Type B pancreatic cell (in vitro differentiated cells): ENCODE measurements around the gene STAT5A. TPM values are rescaled to one million over a fixed set of nuclear protein-coding genes. Genes with fewer than 3 reads are reported as not detected.

Source experiments
- DNase-seq: peaks from one replicate; pipeline ENCODE4 v3.0.0; 2021; ENCODE audit warnings: mixed read lengths; ENCODE audit not compliant: unreplicated experiment; ENCODE audit errors: extremely low spot score
- H3K27ac Mint-ChIP-seq: 2 replicates; pipeline ENCODE4 v1.8.0; 2021; ENCODE audit warnings: mild to moderate bottlenecking, mixed read lengths
- H3K27me3 Mint-ChIP-seq: 2 replicates; pipeline ENCODE4 v1.8.0; 2021; ENCODE audit warnings: mixed read lengths
- H3K36me3 Mint-ChIP-seq: 2 replicates; pipeline ENCODE4 v1.8.0; 2021; ENCODE audit warnings: mixed read lengths
- H3K4me1 Mint-ChIP-seq: one replicate; pipeline ENCODE4 v1.8.0; 2021; ENCODE audit warnings: mixed read lengths; ENCODE audit not compliant: unreplicated experiment
- H3K4me3 Mint-ChIP-seq: 2 replicates; pipeline ENCODE4 v1.8.0; 2021; ENCODE audit warnings: mild to moderate bottlenecking, mixed read lengths
- H3K9me3 Mint-ChIP-seq: 2 replicates; pipeline ENCODE4 v1.8.0; 2021; ENCODE audit warnings: mixed read lengths
- CTCF ChIP-seq: fragments of 200-600 bp; sonication (generic); conservative IDR thresholded peaks from 2 replicates; pipeline ENCODE4 v1.5.0; 2021; ENCODE audit warnings: antibody characterized with exemption, mild to moderate bottlenecking
- total RNA-seq: library from RNA; stranded (reverse); gene quantifications from 2 replicates; pipeline ENCODE4 v1.2.1, GENCODE V29; 2021; ENCODE audit warnings: low replicate concordance

STAT5A gene
- total RNA-seq, 1 donor from 2014 or later: 2.0 TPM

GRCh38 chr17:42266918-42267766 is 21.2 kb upstream of the STAT5A start:
- Mint-ChIP-seq H3K9me3 (no peaks in the 10 kb centered on the region), H3K27ac (no peak overlapping the region), H3K27me3 (no peaks in the 10 kb centered on the region), H3K36me3 (no peaks in the 10 kb centered on the region), H3K4me1 (peaks cover 4% of the 10 kb centered on the region), H3K4me3 (no peak overlapping the region)
- DNase-seq: no peak
- TF ChIP-seq CTCF: no peak

- peaks cover 13% of the 10 kb centered on the region for H3K4me1 Mint-ChIP-seq
- no peaks in the 10 kb centered on the region for H3K9me3 Mint-ChIP-seq
- H3K27me3 Mint-ChIP-seq: no peaks in the 10 kb centered on the region
- no peak for DNase-seq
- no peak overlapping the region for H3K27ac Mint-ChIP-seq
- TF ChIP-seq CTCF: no peak
- no peak overlapping the region for H3K4me3 Mint-ChIP-seq
- H3K36me3 Mint-ChIP-seq: no peaks in the 10 kb centered on the region
Measured at GRCh38 chr17:42268236-42268635, 20.1 kb upstream of the STAT5A start.

- Mint-ChIP-seq H3K9me3 (no peaks in the 10 kb centered on the region), H3K36me3 (no peaks in the 10 kb centered on the region), H3K4me3 (no peak overlapping the region), H3K27ac (no peak overlapping the region), H3K4me1 (peaks cover 27% of the 10 kb centered on the region), H3K27me3 (no peaks in the 10 kb centered on the region)
- DNase-seq: no peak
- TF ChIP-seq CTCF: no peak
Measured at GRCh38 chr17:42270170-42270535, 18.1 kb upstream of the STAT5A start.

GRCh38 chr17:42270596-42270995 is 17.7 kb upstream of the STAT5A start:
- H3K4me1 Mint-ChIP-seq: peaks cover 31% of the 10 kb centered on the region

GRCh38 chr17:42271006-42271778 is 17.1 kb upstream of the STAT5A start:
- no peak overlapping the region for H3K4me3 Mint-ChIP-seq
- peaks cover 31% of the 10 kb centered on the region for H3K4me1 Mint-ChIP-seq
- DNase-seq: no peak
- H3K27ac Mint-ChIP-seq: no peak overlapping the region
- no peaks in the 10 kb centered on the region for H3K9me3 Mint-ChIP-seq
- no peak for TF ChIP-seq CTCF
- no peaks in the 10 kb centered on the region for H3K27me3 Mint-ChIP-seq
- H3K36me3 Mint-ChIP-seq: no peaks in the 10 kb centered on the region

More at GRCh38 chr17:42270596-42270995, 17.7 kb upstream of the STAT5A start:
- TF ChIP-seq CTCF: no peak
- no peak for DNase-seq
- no peak overlapping the region for H3K4me3 Mint-ChIP-seq
- no peak overlapping the region for H3K27ac Mint-ChIP-seq
- H3K9me3 Mint-ChIP-seq: no peaks in the 10 kb centered on the region
- no peaks in the 10 kb centered on the region for H3K27me3 Mint-ChIP-seq
- no peaks in the 10 kb centered on the region for H3K36me3 Mint-ChIP-seq
